ENCODE measurements around the gene GAN.

- no peak for TF ChIP-seq CTCF (IDR thresholded peaks at IDR 0.05 in 2 of 3, conservative IDR thresholded peaks at IDR 0.05 in 1 of 3; ENCODE audit: borderline replicate concordance in 1 of 3, insufficient read depth in 1 of 3, low read depth in 2 of 3, low read length in 2 of 3)
- TF ChIP-seq RAD21 (IDR thresholded peaks at IDR 0.05; ENCODE audit: low read depth) = no peak
- no peak for TF ChIP-seq ZNF274 (IDR thresholded peaks at IDR 0.05; ENCODE audit: low read depth, low read length)
- TF ChIP-seq POLR2A (IDR thresholded peaks at IDR 0.05; ENCODE audit: borderline replicate concordance, extremely low read depth, insufficient read depth, insufficient read length) = no peak
- no peak for TF ChIP-seq SRF (IDR thresholded peaks at IDR 0.05; ENCODE audit: low read depth)
- no peak for TF ChIP-seq EZH2 (IDR thresholded peaks at IDR 0.05)
- TF ChIP-seq ZFX (IDR thresholded peaks at IDR 0.05) = no peak
- TF ChIP-seq EZH2phosphoT487 (IDR thresholded peaks at IDR 0.05; ENCODE audit: borderline replicate concordance) = no peak
- no peak for TF ChIP-seq SIN3A (IDR thresholded peaks at IDR 0.05; ENCODE audit: low read depth)
- no peak for TF ChIP-seq ATF3 (IDR thresholded peaks at IDR 0.05)
- TF ChIP-seq MAX (IDR thresholded peaks at IDR 0.05) = no peak
Measured at GRCh38 chr16:81415751-81416150, 101.0 kb downstream of the GAN start.

Measured in HCT116 (cell line).